A549 (cell line): Measurements from ENCODE around the gene AGAP3.

ENCODE experiments used
- CHD4 ChIP-seq: fragments of 200-600 bp; sonication (generic); IDR thresholded peaks from 2 replicates; pipeline ENCODE4 v1.6.1; 2016; ENCODE audit warnings: antibody characterized with exemption, mild to moderate bottlenecking, borderline replicate concordance
- CTCF ChIP-seq: fragments of >200 bp; sonication (Bioruptor Twin); formaldehyde crosslinking; IDR thresholded peaks from 3 replicates; pipeline ENCODE4 v1.5.1; 2016
- GATA3 ChIP-seq: IDR thresholded peaks from 2 replicates; pipeline ENCODE4 v1.6.1; 2012; ENCODE audit warnings: borderline replicate concordance
- KDM5A ChIP-seq: fragments of 200-600 bp; sonication (generic); IDR thresholded peaks from 2 replicates; pipeline ENCODE4 v1.6.1; 2016; ENCODE audit warnings: antibody characterized with exemption, mild to moderate bottlenecking
- MAZ ChIP-seq: fragments of 150-350 bp; IDR thresholded peaks from 2 replicates; pipeline ENCODE4 v1.6.1; 2014; ENCODE audit warnings: antibody characterized with exemption, low read depth, low read length, borderline replicate concordance
- POLR2A ChIP-seq: IDR thresholded peaks from 2 replicates; pipeline ENCODE4 v1.6.1; 2012; ENCODE audit warnings: mild to moderate bottlenecking, low read length
- RAD21 ChIP-seq, 2 experiments: fragments of >200 bp in 1 of 2; sonication (Bioruptor Twin) in 1 of 2; formaldehyde crosslinking in 1 of 2; IDR thresholded peaks in 1 of 2; conservative IDR thresholded peaks in 1 of 2; 2 replicates in 1 of 2; 3 replicates in 1 of 2; pipeline ENCODE4 v1.6.1; 2012 to 2018; ENCODE audit warnings: inconsistent platforms in 1 of 2
- RARB ChIP-seq: fragments of 250-450 bp; sonication (Bioruptor Pico); IDR thresholded peaks from 2 replicates; pipeline ENCODE4 v1.8.0; 2021; ENCODE audit warnings: mild to moderate bottlenecking, moderate library complexity
- REST ChIP-seq: fragments of 200-600 bp; sonication (generic); IDR thresholded peaks from 2 replicates; pipeline ENCODE4 v1.6.1; 2016; ENCODE audit warnings: antibody characterized with exemption, mild to moderate bottlenecking, moderate library complexity
- SREBF2 ChIP-seq: fragments of 450-650 bp; IDR thresholded peaks from 2 replicates; pipeline ENCODE4 v1.6.1; 2014; ENCODE audit warnings: mild to moderate bottlenecking, moderate library complexity
- TP53 ChIP-seq: fragments of 250-450 bp; sonication (Bioruptor Pico); IDR thresholded peaks from 2 replicates; pipeline ENCODE4 v1.5.0; 2021; ENCODE audit warnings: mild to moderate bottlenecking, moderate library complexity
- USF2 ChIP-seq: fragments of 450-650 bp; IDR thresholded peaks from 2 replicates; pipeline ENCODE4 v1.6.1; 2014; ENCODE audit warnings: antibody characterized with exemption
- ZFP36 ChIP-seq: fragments of 450-650 bp; IDR thresholded peaks from 2 replicates; pipeline ENCODE4 v1.6.1; 2014; ENCODE audit warnings: borderline replicate concordance; ENCODE audit not compliant: partially characterized antibody

- TF ChIP-seq CTCF (no peak), POLR2A (no peak), GATA3 (no peak), CHD4 (no peak), ZFP36 (no peak), RARB (CRISPR knock-in tag) (no peak), RAD21 (conservative IDR thresholded peaks at IDR 0.05 in 1 of 2, IDR thresholded peaks at IDR 0.05 in 1 of 2) (no peak), KDM5A (no peak), USF2 (no peak), TP53 (CRISPR knock-in tag) (no peak), REST (no peak), SREBF2 (no peak), MAZ (no peak)
Measured at GRCh38 chr7:151139791-151140190, 53.5 kb downstream of the AGAP3 start.
